Muscle layer of duodenum (tissue), 2 donors: ENCODE data around the gene TAF1B.
"Not testable (repeated sequence)": the region's sequence is repeated elsewhere in the genome, so short reads cannot be mapped to it uniquely, and the experiment has no call there.

Experiments
- H3K27ac ChIP-seq: one replicate; pipeline ENCODE4 v1.7.0; 2013; ENCODE audit warnings: mild to moderate bottlenecking, low read length
- H3K27me3 ChIP-seq: one replicate; pipeline ENCODE4 v1.7.0; 2013; ENCODE audit warnings: low read depth, mild to moderate bottlenecking, control low read depth, low read length
- H3K36me3 ChIP-seq, 2 donors: one replicate each; pipeline ENCODE4 v1.7.0; 2013; ENCODE audit warnings: low read length in 2 of 2, control low read depth in 1 of 2, mild to moderate bottlenecking in 1 of 2; ENCODE audit not compliant: insufficient read depth in 2 of 2, control insufficient read depth in 1 of 2
- H3K4me1 ChIP-seq, 2 donors: one replicate each; pipeline ENCODE4 v1.7.0; 2013; ENCODE audit warnings: low read length in 2 of 2, mild to moderate bottlenecking in 2 of 2, control low read depth in 1 of 2, moderate library complexity in 1 of 2; ENCODE audit not compliant: insufficient read depth in 2 of 2, control insufficient read depth in 1 of 2
- H3K4me3 ChIP-seq, 2 donors: one replicate each; pipeline ENCODE4 v1.7.0; 2013; ENCODE audit warnings: low read length in 2 of 2, low read depth in 1 of 2, mild to moderate bottlenecking in 1 of 2
- H3K9me3 ChIP-seq, 2 donors: one replicate each; pipeline ENCODE4 v1.7.0; 2013; ENCODE audit warnings: low read length in 2 of 2, control low read depth in 1 of 2, mild to moderate bottlenecking in 1 of 2; ENCODE audit not compliant: control insufficient read depth in 1 of 2
- donor health status: healthy.

TAF1B gene

GRCh38 chr2:9919512-9919911 lies 76.2 kb downstream of the TAF1B start:
- no peaks in the 10 kb centered on the region for H3K9me3 ChIP-seq
- H3K4me3 ChIP-seq: no peak overlapping the region
- H3K27me3 ChIP-seq: no peaks in the 10 kb centered on the region
- peaks cover 5 to 13% of the 10 kb centered on the region in 2 donors for H3K36me3 ChIP-seq
- no peak overlapping the region for H3K27ac ChIP-seq
- no peaks in the 10 kb centered on the region for H3K4me1 ChIP-seq

DNA sequence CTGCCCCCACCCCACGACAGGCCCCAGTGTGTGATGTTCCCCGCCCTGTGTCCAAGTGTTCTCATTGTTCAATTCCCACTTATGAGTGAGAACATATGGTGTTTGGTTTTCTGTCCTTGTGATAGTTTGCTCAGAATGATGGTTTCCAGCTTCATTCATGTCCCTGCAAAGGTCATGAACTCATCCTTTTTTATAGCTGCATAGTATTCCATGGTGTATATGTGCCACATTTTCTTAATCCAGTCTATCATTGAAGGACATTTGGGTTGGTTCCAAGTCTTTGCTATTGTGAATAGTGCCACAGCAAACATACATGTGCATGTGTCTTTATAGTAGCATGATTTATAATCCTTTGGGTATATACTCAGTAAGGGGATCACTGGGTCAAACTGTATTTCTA lies 83.7 kb downstream of the TAF1B start:
- not testable (repeated sequence) for H3K4me1 ChIP-seq, H3K27me3 ChIP-seq, H3K27ac ChIP-seq, H3K36me3 ChIP-seq, H3K4me3 ChIP-seq, H3K9me3 ChIP-seq

- Histone ChIP-seq H3K27ac (no peak overlapping the region), H3K36me3 (peaks cover 6 to 11% of the 10 kb centered on the region in 2 donors), H3K9me3 (no peaks in the 10 kb centered on the region), H3K4me1 (no peaks in the 10 kb centered on the region), H3K27me3 (no peaks in the 10 kb centered on the region), H3K4me3 (no peak overlapping the region)
These were observed 94.0 kb downstream of the TAF1B start for GRCh38 chr2:9937258-9937657.

- Histone ChIP-seq H3K4me1 (no peaks in the 10 kb centered on the region), H3K27me3 (no peaks in the 10 kb centered on the region), H3K27ac (no peak overlapping the region), H3K9me3 (no peaks in the 10 kb centered on the region), H3K36me3 (peaks cover 6 to 9% of the 10 kb centered on the region in 2 donors), H3K4me3 (no peak overlapping the region)
These were observed 94.7 kb downstream of the TAF1B start for GRCh38 chr2:9937968-9938367.

GRCh38 chr2:9939587-9940485 lies 96.6 kb downstream of the TAF1B start:
- no peak overlapping the region for H3K27ac ChIP-seq
- no peaks in the 10 kb centered on the region for H3K27me3 ChIP-seq
- no peak overlapping the region for H3K4me3 ChIP-seq
- H3K4me1 ChIP-seq: no peaks in the 10 kb centered on the region
- H3K36me3 ChIP-seq: no peaks in the 10 kb centered on the region
- no peaks in the 10 kb centered on the region for H3K9me3 ChIP-seq

DNA sequence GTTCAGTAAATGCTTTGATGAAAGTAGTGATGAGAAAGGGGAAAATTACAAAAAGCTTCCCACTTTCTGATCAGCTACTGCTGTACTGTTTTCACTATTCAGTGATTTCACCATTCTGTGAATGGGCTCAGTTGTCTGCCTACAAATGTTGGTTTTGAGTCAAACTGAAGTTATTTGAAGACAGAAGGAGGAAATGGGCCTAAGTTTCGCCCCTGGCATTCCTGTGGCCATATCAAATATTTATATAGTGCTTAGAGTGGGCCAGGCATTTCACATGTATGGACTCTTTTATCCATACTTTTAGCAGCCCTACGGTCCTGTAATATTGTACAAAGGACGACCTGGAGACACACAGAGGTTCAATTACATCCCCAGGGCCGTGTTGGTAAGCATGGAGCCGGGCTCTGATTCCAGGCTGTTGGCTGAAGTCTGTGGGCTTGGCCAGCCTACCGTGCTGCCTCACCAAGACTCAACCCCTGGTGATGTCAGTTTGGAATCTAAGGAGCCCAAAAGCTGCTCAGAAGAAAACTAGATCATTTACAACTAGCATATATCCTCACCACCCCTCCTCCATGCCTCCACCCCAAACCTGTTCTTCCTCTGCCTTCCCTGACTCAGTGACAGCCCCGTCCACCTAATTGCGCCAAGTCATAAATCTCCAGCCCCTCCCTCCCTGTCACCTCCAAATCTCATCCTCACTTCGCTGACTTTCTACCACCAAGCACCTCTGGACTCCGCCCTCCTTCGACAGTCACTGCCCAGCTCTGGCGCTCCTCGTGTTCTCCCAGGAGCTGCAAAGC lies 98.1 kb downstream of the TAF1B start:
- no peaks in the 10 kb centered on the region for H3K4me1 ChIP-seq
- H3K4me3 ChIP-seq: no peak overlapping the region
- H3K27ac ChIP-seq: no peak overlapping the region
- H3K9me3 ChIP-seq: no peaks in the 10 kb centered on the region
- H3K36me3 ChIP-seq: no peaks in the 10 kb centered on the region
- no peaks in the 10 kb centered on the region for H3K27me3 ChIP-seq

- Histone ChIP-seq H3K36me3 (no peaks in the 10 kb centered on the region), H3K4me1 (no peaks in the 10 kb centered on the region), H3K9me3 (no peaks in the 10 kb centered on the region), H3K4me3 (no peak overlapping the region), H3K27me3 (no peaks in the 10 kb centered on the region), H3K27ac (no peak overlapping the region)
These were observed 98.7 kb downstream of the TAF1B start for GRCh38 chr2:9941996-9942390.

GRCh38 chr2:9944330-9944758 lies 101.1 kb downstream of the TAF1B start:
- Histone ChIP-seq H3K27ac (no peak overlapping the region), H3K9me3 (no peaks in the 10 kb centered on the region), H3K4me1 (no peaks in the 10 kb centered on the region), H3K4me3 (no peak overlapping the region), H3K27me3 (no peaks in the 10 kb centered on the region), H3K36me3 (no peaks in the 10 kb centered on the region)

DNA sequence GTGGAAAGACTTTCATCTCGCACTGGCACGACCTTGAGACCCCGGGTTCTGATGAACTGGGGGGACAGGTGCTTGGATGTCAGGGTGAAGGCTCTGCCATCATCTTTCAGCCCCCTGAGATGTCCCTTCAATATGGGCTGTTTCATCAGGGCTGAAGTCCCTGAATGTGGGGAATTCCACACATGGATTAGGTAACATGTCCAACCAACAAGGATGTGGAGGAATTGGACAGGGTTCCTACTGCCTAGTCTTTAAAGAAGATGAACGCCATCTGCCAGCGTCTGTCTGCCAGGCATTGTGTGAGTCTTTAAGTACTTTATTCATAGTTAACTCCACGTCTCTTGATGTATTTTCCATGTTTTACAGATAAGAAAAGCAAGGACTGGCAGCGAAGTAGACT lies 102.3 kb downstream of the TAF1B start:
- no peak overlapping the region for H3K27ac ChIP-seq

DNA sequence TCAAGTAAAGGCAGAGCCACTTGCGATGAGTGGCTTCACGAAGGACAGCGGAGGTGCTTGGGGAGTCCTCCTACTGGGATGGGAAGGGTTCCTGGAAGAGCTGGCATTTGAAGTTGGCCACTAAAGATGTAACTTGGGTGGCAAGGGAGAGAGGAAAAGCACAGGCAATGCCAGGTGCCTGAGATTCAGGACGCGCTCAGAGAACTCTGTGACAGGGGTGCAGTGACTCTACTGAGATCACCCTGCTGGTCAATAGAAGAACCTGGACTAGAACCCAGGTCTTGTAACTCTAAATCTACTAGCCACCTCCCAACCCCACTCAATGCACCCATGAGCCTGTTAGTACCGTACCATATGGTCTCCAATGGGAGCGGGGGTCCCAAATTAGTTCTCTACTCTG lies 102.8 kb downstream of the TAF1B start:
- H3K4me1 ChIP-seq: no peaks in the 10 kb centered on the region
- no peaks in the 10 kb centered on the region for H3K27me3 ChIP-seq
- no peaks in the 10 kb centered on the region for H3K36me3 ChIP-seq
- no peak overlapping the region for H3K4me3 ChIP-seq
- H3K9me3 ChIP-seq: no peaks in the 10 kb centered on the region
- H3K27ac ChIP-seq: no peak overlapping the region

More for the DNA sequence above, 102.3 kb downstream of the TAF1B start:
- Histone ChIP-seq H3K27me3 (no peaks in the 10 kb centered on the region), H3K36me3 (no peaks in the 10 kb centered on the region), H3K4me1 (no peaks in the 10 kb centered on the region), H3K9me3 (no peaks in the 10 kb centered on the region), H3K4me3 (no peak overlapping the region)

- Histone ChIP-seq H3K4me1 (no peaks in the 10 kb centered on the region), H3K4me3 (no peak overlapping the region), H3K36me3 (no peaks in the 10 kb centered on the region), H3K27me3 (no peaks in the 10 kb centered on the region), H3K27ac (no peak overlapping the region), H3K9me3 (no peaks in the 10 kb centered on the region)
These were observed 103.5 kb downstream of the TAF1B start for GRCh38 chr2:9946818-9947217.
